ENCODE results near the gene CCDC122.

The CCDC122 gene

DNA sequence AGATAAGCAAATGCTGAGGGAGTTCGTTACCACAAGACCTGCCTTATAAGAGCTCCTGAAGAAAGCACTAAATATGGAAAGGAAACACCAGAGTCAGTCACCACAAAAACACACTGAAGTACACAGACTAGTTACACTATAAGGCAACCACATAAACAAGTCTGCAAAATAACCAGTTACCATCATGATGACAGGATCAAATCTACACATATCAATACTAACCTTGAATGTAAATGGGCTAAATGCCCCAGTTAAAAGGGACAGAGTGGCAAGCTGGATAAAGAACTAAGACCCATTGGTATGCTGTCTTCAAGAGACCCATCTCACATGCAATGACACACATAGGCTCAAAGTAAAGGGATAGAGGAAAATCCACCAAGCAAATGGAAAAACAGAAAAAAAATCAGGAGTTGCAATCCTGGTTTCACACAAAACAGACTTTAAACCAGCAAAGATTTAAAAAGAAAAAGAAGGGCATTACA lies 26.6 kb downstream of the CCDC122 start:
- Histone ChIP-seq H3K9ac (ENCODE audit: low read depth, low read length, poor library complexity) (no peak overlapping the region), H3K27me3 (ENCODE audit: control insufficient read depth in 3 of 3, insufficient read depth in 3 of 3, low read depth in 1 of 3, low read length in 3 of 3) (no peaks in the 10 kb centered on the region), H2BK12ac (ENCODE audit: low read length) (no peak overlapping the region), H3K36me3 (replicated peaks in 1 of 2; ENCODE audit: control insufficient read depth in 2 of 2, insufficient read depth in 2 of 2, low read length in 2 of 2) (peaks cover 0 to 2% of the 10 kb centered on the region in 2 donors), H3K4me1 (ENCODE audit: control insufficient read depth in 2 of 2, insufficient read depth in 1 of 2, low read depth in 1 of 2, low read length in 2 of 2) (no peaks in the 10 kb centered on the region), H2BK5ac (ENCODE audit: low read length) (no peak overlapping the region), H2BK15ac (ENCODE audit: low read length) (no peak overlapping the region), H4K91ac (ENCODE audit: low read depth, low read length, poor library complexity) (no peak overlapping the region), H3K4me2 (ENCODE audit: insufficient read depth, low read length, poor library complexity, severe bottlenecking) (no peak overlapping the region), H3K14ac (ENCODE audit: low read length) (no peak overlapping the region), H3K18ac (ENCODE audit: low read length) (no peak overlapping the region), H4K8ac (ENCODE audit: low read depth, low read length) (no peak overlapping the region), H3K79me1 (ENCODE audit: low read depth, low read length) (no peaks in the 10 kb centered on the region), H3K4ac (ENCODE audit: low read length) (no peak overlapping the region), H3K9me3 (replicated peaks in 1 of 2; ENCODE audit: control insufficient read depth in 2 of 2, insufficient read depth in 1 of 2, low read depth in 1 of 2, low read length in 2 of 2) (peaks cover 9 to 19% of the 10 kb centered on the region in 2 donors), H3K23ac (ENCODE audit: low read depth, low read length, poor library complexity) (no peak overlapping the region), H2AFZ (ENCODE audit: low read length) (no peak overlapping the region), H2BK120ac (ENCODE audit: low read depth, low read length) (no peak overlapping the region), H3K27ac (replicated peaks; ENCODE audit: low read length) (no peak overlapping the region), H2AK5ac (ENCODE audit: low read depth, low read length) (no peak overlapping the region), H3K4me3 (ENCODE audit: low read length in 2 of 2) (no peak overlapping the region)
- no peak for DNase-seq (ENCODE audit: low spot score)
- WGBS, 2 donors (ENCODE audit: extremely low coverage in 2 of 2, insufficient read length in 2 of 2, insufficient replicate concordance in 1 of 2): no CpG with 5 or more reads among the region's 1 CpG

DNA sequence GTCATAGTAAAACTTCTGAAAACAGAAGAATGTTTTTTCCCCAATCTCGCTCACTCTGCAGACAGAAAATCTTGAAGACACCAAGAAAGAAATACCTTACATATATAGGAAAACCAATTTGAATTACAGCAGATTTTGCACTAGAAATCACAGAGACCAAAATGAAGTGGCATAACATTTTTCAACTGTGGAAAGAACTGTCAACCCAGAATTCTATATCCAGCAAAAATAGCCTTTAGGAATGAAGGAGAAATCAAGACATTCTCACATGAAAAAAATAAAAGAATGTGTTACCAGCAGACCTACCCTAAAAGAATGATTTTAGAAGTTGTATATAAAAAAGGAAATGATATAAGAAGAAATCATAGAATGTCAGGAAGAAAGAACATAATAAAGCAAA lies 28.7 kb downstream of the CCDC122 start:
- no CpG with 5 or more reads among the region's 1 CpG for WGBS, 2 donors (ENCODE audit: extremely low coverage in 2 of 2, insufficient read length in 2 of 2, insufficient replicate concordance in 1 of 2)
- H3K9ac ChIP-seq (ENCODE audit: low read depth, low read length, poor library complexity): no peak overlapping the region
- H3K36me3 ChIP-seq (replicated peaks in 1 of 2; ENCODE audit: control insufficient read depth in 2 of 2, insufficient read depth in 2 of 2, low read length in 2 of 2): peaks cover 0 to 2% of the 10 kb centered on the region in 2 donors
- no peaks in the 10 kb centered on the region for H3K27me3 ChIP-seq (ENCODE audit: control insufficient read depth in 3 of 3, insufficient read depth in 3 of 3, low read depth in 1 of 3, low read length in 3 of 3)
- H3K23ac ChIP-seq (ENCODE audit: low read depth, low read length, poor library complexity): no peak overlapping the region
- no peak overlapping the region for H3K18ac ChIP-seq (ENCODE audit: low read length)
- no peak overlapping the region for H3K14ac ChIP-seq (ENCODE audit: low read length)
- H4K91ac ChIP-seq (ENCODE audit: low read depth, low read length, poor library complexity): no peak overlapping the region
- H3K4ac ChIP-seq (ENCODE audit: low read length): no peak overlapping the region
- H3K4me3 ChIP-seq (ENCODE audit: low read length in 2 of 2): no peak overlapping the region
- H3K79me1 ChIP-seq (ENCODE audit: low read depth, low read length): no peaks in the 10 kb centered on the region
- no peak overlapping the region for H2AK5ac ChIP-seq (ENCODE audit: low read depth, low read length)
- no peak overlapping the region for H2BK120ac ChIP-seq (ENCODE audit: low read depth, low read length)
- no peak overlapping the region for H2BK5ac ChIP-seq (ENCODE audit: low read length)
- no peak overlapping the region for H2BK15ac ChIP-seq (ENCODE audit: low read length)
- H3K4me2 ChIP-seq (ENCODE audit: insufficient read depth, low read length, poor library complexity, severe bottlenecking): no peak overlapping the region
- H3K4me1 ChIP-seq (ENCODE audit: control insufficient read depth in 2 of 2, insufficient read depth in 1 of 2, low read depth in 1 of 2, low read length in 2 of 2): no peaks in the 10 kb centered on the region
- H3K9me3 ChIP-seq (replicated peaks in 1 of 2; ENCODE audit: control insufficient read depth in 2 of 2, insufficient read depth in 1 of 2, low read depth in 1 of 2, low read length in 2 of 2): peaks cover 9 to 19% of the 10 kb centered on the region in 2 donors
- no peak overlapping the region for H2BK12ac ChIP-seq (ENCODE audit: low read length)
- H4K8ac ChIP-seq (ENCODE audit: low read depth, low read length): no peak overlapping the region
- DNase-seq (ENCODE audit: low spot score): no peak
- H2AFZ ChIP-seq (ENCODE audit: low read length): no peak overlapping the region
- no peak overlapping the region for H3K27ac ChIP-seq (replicated peaks; ENCODE audit: low read length)

DNA sequence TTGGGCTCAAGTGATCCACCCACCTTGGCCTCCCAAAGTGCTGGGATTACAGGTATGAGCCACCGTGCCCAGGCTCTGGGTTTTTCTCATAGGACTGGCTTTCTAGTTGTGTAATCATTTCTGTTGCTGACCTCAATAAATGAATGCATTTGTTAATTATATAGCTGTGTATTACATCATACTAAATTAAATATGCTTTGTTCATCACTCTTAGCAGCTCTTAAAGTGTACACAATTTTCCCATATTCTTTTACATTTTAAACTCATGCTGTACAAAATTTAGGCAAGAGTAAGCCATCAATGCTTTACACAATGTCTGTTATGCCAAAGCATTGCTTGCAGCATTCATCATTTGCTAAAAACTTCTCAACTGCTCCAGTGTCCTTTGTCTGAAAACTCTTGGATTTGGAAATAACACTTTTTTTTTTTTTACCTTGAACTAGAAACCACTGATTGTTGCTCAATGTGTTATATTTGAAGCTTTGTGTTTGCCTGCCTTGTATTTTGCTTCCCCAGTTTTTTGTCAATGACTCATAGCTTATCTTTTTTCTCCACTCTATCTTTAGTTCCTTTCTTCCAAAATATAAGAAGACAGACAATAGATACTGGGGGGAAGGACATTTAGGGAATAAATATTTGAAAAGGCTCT lies 31.4 kb downstream of the CCDC122 start:
- no peak overlapping the region for H3K4me3 ChIP-seq (ENCODE audit: low read length in 2 of 2)
- H2BK5ac ChIP-seq (ENCODE audit: low read length): no peak overlapping the region
- H2BK15ac ChIP-seq (ENCODE audit: low read length): no peak overlapping the region
- no peaks in the 10 kb centered on the region for H3K79me1 ChIP-seq (ENCODE audit: low read depth, low read length)
- H3K9ac ChIP-seq (ENCODE audit: low read depth, low read length, poor library complexity): no peak overlapping the region
- H3K18ac ChIP-seq (ENCODE audit: low read length): no peak overlapping the region
- H4K91ac ChIP-seq (ENCODE audit: low read depth, low read length, poor library complexity): no peak overlapping the region
- no peak overlapping the region for H3K23ac ChIP-seq (ENCODE audit: low read depth, low read length, poor library complexity)
- H2BK12ac ChIP-seq (ENCODE audit: low read length): no peak overlapping the region
- H3K4ac ChIP-seq (ENCODE audit: low read length): no peak overlapping the region
- no peak overlapping the region for H2AFZ ChIP-seq (ENCODE audit: low read length)
- no CpG with 5 or more reads among the region's 1 CpG for WGBS, 2 donors (ENCODE audit: extremely low coverage in 2 of 2, insufficient read length in 2 of 2, insufficient replicate concordance in 1 of 2)
- no peak overlapping the region for H3K27ac ChIP-seq (replicated peaks; ENCODE audit: low read length)
- no peak overlapping the region for H4K8ac ChIP-seq (ENCODE audit: low read depth, low read length)
- H3K9me3 ChIP-seq (replicated peaks in 1 of 2; ENCODE audit: control insufficient read depth in 2 of 2, insufficient read depth in 1 of 2, low read depth in 1 of 2, low read length in 2 of 2): peaks cover 9 to 18% of the 10 kb centered on the region in 2 donors
- no peak overlapping the region for H2BK120ac ChIP-seq (ENCODE audit: low read depth, low read length)
- H3K4me1 ChIP-seq (ENCODE audit: control insufficient read depth in 2 of 2, insufficient read depth in 1 of 2, low read depth in 1 of 2, low read length in 2 of 2): no peaks in the 10 kb centered on the region
- no peaks in the 10 kb centered on the region for H3K27me3 ChIP-seq (ENCODE audit: control insufficient read depth in 3 of 3, insufficient read depth in 3 of 3, low read depth in 1 of 3, low read length in 3 of 3)
- H2AK5ac ChIP-seq (ENCODE audit: low read depth, low read length): no peak overlapping the region
- H3K36me3 ChIP-seq (replicated peaks in 1 of 2; ENCODE audit: control insufficient read depth in 2 of 2, insufficient read depth in 2 of 2, low read length in 2 of 2): peaks cover 0 to 2% of the 10 kb centered on the region in 2 donors
- no peak overlapping the region for H3K14ac ChIP-seq (ENCODE audit: low read length)
- no peak overlapping the region for H3K4me2 ChIP-seq (ENCODE audit: insufficient read depth, low read length, poor library complexity, severe bottlenecking)
- no peak for DNase-seq (ENCODE audit: low spot score)

DNA sequence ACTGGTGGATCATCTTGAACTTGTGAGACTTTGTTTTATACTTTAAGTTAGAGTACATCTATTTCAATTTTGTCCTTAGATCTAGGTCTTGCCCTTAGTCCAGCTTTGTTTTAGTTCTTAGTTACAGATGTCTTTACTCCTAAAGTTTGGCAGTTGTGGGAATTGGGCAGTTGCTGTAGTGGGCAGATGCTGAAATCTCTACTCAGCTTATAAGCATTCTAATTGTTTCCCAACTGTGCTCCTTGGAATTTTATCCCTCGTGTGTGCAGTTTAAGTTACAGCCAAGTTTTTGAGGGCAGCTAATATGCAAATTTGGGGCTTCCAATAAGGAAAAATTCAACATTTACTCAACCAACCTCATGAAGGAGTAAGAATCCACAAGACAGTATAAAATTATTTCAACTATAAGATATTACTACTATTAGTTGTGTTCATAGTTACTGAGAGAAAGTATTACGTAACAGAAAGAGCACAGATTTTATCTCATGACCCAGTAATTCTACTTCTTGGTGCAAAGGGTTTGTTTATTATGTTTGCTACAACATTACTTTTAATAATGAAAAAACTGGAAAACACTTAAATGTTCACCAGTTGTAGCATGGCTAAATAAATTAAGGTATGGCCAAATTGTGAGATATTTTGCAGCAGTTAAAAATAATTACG lies 32.9 kb downstream of the CCDC122 start:
- Histone ChIP-seq H2BK120ac (ENCODE audit: low read depth, low read length) (no peak overlapping the region), H2BK15ac (ENCODE audit: low read length) (no peak overlapping the region), H3K9me3 (replicated peaks in 1 of 2; ENCODE audit: control insufficient read depth in 2 of 2, insufficient read depth in 1 of 2, low read depth in 1 of 2, low read length in 2 of 2) (peaks cover 9% of the 10 kb centered on the region in 2 donors), H4K91ac (ENCODE audit: low read depth, low read length, poor library complexity) (no peak overlapping the region), H2AFZ (ENCODE audit: low read length) (no peak overlapping the region), H3K79me1 (ENCODE audit: low read depth, low read length) (no peaks in the 10 kb centered on the region), H2AK5ac (ENCODE audit: low read depth, low read length) (no peak overlapping the region), H3K4me3 (ENCODE audit: low read length in 2 of 2) (no peak overlapping the region), H3K9ac (ENCODE audit: low read depth, low read length, poor library complexity) (no peak overlapping the region), H3K36me3 (replicated peaks in 1 of 2; ENCODE audit: control insufficient read depth in 2 of 2, insufficient read depth in 2 of 2, low read length in 2 of 2) (peaks cover 0 to 2% of the 10 kb centered on the region in 2 donors), H4K8ac (ENCODE audit: low read depth, low read length) (no peak overlapping the region), H3K4ac (ENCODE audit: low read length) (no peak overlapping the region), H3K27ac (replicated peaks; ENCODE audit: low read length) (no peak overlapping the region), H3K14ac (ENCODE audit: low read length) (no peak overlapping the region), H3K18ac (ENCODE audit: low read length) (no peak overlapping the region), H3K4me2 (ENCODE audit: insufficient read depth, low read length, poor library complexity, severe bottlenecking) (no peak overlapping the region), H2BK12ac (ENCODE audit: low read length) (no peak overlapping the region), H3K4me1 (ENCODE audit: control insufficient read depth in 2 of 2, insufficient read depth in 1 of 2, low read depth in 1 of 2, low read length in 2 of 2) (no peaks in the 10 kb centered on the region), H2BK5ac (ENCODE audit: low read length) (no peak overlapping the region), H3K23ac (ENCODE audit: low read depth, low read length, poor library complexity) (no peak overlapping the region), H3K27me3 (ENCODE audit: control insufficient read depth in 3 of 3, insufficient read depth in 3 of 3, low read depth in 1 of 3, low read length in 3 of 3) (no peaks in the 10 kb centered on the region)
- no CpG with 5 or more reads among the region's 3 CpGs for WGBS, 2 donors (ENCODE audit: extremely low coverage in 2 of 2, insufficient read length in 2 of 2, insufficient replicate concordance in 1 of 2)
- no peak for DNase-seq (ENCODE audit: low spot score)

All from neuronal stem cell (in vitro differentiated cells).